ENCODE data around the gene PVR.
"Not testable (repeated sequence)": the region's sequence is repeated elsewhere in the genome, so short reads cannot be mapped to it uniquely, and the experiment has no call there.

PVR gene

DNA sequence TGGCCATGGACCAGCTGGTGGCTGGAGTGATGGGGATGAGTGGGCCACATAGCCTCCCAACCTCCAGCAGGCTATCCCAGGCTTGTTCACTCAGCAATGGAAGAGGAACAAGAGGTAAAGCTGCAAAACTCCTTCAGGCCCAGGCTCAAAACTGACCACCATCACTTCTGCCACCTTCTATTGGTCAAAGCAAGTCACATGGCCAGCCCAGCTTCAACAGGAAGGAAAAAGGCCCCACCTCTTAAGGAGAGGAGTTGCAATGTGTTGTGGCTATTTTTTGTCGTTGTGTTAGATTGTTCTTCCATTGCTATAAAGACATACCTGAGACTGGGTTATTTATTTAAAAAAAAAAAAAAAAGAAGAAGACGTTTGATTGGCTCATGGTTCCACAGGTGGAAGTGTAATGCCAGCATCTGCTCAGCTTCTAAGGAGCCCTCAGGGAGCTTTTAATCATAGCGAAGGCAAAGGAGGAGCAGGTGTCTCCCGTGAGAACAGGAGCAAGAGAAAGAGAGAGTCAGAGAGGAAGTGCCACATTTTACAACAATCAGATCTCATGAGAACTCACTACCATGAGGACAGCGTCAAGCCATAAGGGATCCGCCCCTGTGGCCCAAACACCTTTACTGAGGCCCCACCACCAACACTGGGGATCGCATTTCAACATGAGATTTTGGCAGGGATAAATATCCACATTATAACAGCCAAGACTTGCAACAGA, 24.9 kb upstream of the PVR start:
- DNase-seq: no peak

DNA sequence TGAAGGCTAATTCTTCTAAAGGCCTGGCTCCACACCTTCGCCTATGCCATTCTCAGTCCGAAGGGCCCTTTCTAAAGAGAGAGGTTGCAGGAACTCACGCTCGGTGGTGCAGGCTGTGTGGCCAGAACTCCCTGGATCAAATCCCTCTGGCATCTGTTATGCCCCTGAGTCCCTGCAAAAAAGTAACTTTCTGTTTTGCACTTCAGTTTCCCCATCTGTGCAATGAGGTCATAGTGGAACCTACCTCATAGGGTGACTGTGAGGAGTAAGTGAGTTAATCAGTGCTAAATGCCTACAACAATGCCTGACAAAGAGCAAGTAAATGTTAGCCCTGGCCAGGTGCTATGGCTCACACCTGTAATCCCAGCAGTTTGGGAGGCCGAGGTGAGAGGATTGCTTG, 23.0 kb upstream of the PVR start:
- no peak for DNase-seq

DNA sequence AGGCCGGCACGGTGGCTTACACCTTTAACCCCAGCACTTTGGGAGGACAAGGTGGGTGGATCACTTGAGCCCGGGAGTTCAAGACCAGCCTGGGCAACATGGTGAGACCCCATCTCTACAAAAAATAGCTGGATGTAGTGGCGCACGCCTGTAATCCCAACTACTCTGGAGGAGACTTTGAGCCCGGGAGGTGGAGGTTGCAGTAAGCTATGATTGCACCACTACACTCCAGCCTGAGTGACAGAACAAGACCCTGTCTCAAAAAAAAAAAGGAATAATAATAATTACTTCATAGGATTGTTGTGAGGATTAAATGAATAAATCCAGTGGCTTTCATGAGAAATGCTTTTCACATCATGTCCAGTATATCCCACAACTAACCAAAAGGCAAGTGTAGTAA, 22.3 kb upstream of the PVR start:
- DNase-seq: no peak

DNA sequence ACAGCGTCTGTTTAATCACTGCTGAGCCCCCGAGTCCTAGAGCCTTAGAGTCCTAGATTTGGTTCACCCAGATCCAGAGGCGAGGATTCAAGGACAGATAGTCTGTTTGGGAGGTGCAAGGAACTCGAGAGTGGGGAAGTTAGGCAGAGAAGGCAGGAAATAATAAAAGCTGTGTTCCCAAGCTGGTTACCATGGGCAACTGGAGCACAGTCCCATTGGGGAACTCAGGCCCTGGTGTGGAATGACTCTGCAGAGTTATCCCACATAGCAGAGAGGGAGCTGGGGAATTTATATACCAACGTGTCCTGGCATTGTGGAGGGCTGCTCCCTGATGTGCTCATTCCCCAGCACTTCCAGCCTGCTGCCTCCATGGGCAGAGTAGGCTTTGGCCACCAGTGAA, 20.6 kb upstream of the PVR start:
- DNase-seq: no peak

DNA sequence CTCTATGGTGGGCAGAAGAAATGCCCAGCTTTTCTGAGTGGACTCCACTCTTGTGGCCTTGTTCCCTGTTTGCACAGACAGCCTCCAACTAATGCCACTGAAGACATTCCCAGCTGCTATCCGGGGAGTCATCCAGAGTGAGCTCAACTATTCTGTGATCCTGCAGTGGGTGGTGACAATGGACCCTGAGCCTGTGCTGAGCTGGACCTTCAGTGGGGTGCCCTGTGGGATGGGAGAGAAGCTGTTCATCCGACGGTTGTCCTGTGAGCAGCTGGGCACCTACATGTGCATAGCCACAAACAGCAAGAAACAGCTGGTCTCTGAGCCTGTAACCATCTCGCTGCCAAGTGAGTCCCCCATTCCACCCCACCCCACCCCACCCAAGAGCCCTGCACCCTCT, 20.1 kb upstream of the PVR start:
- no peak for DNase-seq

DNA sequence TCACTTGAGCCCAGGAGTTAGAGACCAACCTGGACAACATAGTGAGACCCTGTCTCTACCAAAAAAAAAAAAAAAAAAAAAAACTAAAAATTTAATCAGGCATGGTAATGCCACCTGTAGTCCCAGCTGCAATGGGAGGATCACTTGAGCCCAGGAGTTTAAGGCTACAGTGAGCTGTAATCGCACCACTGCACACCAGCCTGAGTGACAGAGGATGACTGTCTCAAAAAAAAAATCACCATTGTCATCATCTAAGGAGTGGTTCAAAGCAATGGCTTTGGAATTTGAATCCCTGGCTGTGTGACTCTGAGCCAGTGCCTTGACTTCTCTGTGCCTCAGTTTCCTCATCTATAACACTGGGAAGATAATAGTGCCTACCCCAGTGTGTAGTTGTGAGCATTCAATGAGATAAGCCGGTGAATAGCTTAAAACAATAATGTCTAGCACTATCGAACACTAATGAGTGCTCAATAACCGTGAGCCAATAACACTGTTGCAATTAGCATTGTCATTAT, 18.8 kb upstream of the PVR start:
- DNase-seq: no peak

DNA sequence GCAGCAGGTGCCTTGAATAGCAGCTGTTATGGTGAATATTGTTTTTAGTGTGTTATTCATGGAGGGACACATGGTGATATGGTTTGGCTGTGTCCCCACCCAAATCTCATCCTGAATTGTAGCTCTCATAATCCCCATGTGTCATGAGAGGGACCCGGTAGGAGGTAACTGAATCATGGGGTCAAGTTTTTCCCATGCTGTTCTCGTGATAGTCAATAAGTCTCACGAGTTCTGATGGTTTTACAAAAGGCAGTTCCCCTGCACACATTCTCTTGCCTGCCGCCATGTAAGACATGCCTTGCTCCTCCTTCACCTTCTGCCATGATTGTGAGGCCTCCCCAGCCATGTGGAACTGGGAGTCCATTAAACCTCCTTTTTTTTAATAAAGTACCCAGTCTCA, 18.1 kb upstream of the PVR start:
- DNase-seq: not testable (repeated sequence)

DNA sequence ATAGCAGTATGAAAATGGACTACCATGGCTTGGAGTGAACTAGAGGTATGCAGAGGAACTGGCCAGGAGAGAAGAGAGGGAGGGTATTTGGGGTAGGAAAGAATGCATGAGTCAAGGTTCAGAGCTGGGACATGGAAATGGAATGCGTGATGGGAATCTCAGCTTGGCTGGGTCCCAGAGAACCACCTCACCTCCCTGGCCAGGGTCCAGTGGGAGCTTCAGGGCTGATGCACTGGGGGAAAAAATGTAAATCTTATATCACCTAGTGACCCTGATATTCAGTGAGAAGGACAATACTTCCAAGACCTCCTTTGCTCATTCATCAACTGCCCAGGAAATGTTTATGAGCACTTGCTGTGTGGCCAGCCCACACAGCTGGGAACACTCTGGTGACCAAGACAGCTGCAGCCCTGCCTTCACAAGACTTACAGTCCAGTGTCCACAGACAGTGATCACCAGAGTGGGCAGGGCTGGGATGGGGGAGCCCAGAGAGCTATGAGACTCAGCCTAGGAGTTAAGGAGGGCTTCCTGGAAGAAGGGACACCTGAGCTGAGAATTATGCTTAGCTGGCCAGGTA, 17.6 kb upstream of the PVR start:
- DNase-seq: no peak

DNA sequence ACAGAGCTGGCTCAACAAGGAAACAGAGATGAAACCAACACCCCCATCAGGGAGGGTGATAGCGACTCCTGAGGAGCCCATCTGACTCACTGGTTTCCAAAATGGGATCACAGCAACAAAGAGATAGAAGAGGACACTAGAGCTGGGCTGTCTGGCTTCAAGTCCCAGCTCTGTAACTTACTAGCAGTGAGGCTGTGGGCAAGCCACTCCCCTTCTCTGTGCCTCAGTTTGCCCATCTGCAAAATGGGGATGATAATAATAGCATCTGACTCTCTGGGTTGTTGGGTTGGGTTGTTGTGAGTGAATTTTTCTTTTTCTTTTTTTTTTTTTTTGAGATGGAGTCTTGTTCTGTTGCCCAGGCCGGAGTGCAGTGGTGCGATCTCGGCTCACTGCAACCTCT, 16.1 kb upstream of the PVR start:
- DNase-seq: no peak

DNA sequence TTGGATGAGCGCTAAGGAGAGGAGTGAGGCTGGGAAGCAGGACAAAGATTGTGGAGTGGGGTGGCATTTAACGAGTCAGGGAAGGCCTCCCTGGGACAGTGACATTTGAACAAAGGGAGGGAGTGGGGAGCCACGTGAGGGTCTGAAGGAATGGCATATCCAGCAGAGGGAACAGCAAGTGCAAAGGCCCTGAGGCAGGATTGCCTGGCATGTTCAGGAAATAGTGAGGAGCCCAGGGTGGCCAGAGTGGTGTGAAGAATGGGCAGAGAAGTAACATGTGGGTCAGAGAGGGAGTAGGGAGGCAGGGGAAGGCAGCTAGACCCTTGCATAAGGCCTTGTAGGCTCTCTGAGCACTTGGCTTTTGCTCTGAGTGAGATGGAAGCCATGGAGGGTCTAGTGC, 14.9 kb upstream of the PVR start:
- no peak for DNase-seq

DNA sequence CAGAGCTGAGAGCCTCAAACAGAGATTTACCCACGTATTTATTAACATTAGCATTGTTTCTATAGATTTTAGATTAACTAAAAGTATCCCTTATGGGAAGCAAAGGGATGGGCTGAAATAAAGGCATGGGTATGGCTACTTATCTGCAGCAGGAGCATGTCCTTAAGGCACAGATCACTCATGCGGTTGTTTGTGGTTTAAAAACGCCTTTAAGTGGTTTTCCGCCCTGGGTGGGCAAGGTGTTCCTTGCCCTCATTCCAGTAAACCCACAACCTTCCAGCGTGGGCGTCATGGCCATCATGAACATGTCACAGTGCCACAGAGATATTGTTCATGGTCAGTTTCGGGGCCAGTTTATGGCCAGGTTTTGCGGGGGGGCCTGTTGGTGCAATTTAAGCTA, 12.1 kb upstream of the PVR start:
- DNase-seq: not testable (repeated sequence)

DNA sequence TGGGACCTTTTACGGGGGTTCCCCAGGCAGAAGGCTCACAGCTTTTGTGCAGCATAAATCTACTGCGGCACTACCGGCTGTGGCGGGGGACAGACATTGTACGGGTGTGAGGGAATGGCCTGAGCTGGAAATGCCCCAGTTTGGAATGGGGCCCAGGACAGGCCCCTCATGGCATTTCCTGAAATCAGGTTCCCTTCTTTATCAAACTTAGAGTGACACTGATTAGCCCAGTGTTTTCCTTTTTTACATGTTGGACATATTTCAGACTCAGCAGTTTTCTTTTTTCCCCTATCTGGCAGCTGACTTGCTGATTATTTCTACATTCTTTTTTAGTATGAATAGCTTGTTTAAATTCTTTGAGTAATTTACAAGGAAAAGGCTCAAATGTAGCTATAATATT, 9.7 kb upstream of the PVR start:
- DNase-seq: not testable (repeated sequence)

DNA sequence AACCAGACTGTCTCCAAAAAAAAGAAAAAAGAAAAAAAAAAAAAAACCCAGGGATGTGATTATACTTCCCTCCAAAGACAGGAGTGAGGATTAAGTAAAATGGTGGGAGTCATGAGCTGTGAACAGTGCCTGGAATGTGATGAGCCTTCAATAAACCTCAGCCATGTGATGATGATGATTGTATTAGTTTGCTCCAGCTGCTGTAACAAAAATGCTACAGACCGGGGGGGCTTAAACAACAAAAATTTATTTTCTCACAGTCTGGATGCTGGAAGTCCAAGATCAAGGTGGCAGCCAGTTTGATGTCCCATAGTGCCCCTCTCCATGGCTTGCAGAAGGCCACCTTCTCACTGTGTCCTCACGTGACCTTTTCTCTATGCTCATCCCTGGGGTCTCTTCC, 8.9 kb upstream of the PVR start:
- no peak for DNase-seq

DNA sequence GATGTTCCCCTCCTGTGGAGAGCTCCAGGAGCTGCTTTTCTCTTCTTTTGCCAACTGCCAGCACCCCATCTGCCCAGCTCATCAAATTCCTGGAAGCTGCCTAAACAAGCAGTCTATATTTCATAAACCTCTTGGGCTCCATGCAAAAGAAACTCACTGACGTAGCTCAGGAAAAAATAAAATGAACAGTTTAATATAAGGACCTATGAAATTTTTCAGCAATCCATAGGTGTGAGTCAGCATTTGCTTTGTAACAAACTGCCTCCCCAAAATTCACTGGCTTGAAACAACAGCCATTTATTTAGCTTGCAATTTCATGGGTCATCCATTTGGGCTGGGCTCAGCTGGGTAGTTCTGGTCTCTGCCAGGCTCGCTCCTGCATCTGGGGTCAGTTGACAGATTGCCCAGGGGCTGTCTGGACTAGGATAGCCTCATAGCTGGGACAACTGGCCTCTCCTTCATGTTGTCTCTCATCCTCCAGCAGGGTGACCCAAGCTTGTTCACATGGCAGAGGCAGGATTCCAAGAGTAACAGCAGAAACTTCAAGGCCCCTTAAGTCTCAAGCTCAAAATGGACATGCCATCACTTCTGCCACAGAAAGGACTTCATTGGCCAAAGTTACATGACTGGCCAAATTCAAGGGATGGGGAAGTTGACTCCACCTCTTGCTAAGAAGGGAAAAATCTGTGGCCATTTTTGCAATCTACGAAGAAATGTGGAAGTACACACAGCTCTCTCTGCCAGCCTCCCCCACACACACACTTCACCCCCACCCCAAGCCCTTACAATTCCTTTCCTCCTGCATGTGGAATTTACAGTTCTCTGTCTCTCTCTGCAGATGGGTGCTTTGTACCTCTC, 7.9 kb upstream of the PVR start:
- DNase-seq: no peak

DNA sequence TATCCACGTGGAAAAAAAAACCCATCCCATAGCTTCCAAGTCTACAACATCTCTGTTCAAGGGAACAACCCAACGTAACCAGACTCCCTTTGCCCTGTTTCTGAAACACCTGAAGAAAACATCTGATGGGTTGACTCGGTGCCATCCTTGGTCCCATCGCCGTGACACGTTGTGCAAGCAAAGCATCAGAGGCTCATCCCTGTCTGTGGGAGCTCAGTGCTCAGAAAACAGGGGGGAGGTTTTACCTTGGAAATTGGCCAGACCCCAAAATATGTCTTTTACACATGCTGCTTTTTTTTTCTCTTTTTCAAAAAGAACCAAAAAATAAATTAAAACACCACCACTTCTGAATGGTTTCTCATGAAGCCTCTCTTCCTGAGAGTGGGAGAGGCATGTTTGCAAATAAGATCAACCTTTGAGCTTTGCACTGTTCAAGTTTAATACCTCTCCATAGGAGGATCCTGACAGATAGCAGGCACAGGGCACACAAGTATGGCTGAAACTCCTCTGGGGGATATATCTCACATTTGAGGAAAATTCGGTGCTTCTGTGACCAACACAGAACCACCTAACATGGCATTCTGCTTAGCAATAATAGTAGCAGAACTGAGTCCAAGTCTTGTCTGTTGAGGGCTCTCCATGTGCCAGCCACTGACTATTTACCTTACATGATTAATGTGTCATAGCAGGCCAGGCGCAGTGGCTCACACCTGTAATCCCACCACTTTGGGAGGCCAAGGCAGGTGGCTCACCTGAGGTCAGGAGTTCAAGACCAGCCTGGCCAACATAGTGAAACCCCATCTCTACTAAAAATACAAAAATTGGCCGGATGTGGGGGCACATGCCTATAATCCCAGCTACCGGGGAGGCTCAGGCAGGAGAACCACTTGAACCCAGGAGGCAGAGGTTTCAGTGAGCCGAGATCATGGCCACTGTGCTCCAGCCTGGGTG, 7.0 kb upstream of the PVR start:
- no peak for DNase-seq

DNA sequence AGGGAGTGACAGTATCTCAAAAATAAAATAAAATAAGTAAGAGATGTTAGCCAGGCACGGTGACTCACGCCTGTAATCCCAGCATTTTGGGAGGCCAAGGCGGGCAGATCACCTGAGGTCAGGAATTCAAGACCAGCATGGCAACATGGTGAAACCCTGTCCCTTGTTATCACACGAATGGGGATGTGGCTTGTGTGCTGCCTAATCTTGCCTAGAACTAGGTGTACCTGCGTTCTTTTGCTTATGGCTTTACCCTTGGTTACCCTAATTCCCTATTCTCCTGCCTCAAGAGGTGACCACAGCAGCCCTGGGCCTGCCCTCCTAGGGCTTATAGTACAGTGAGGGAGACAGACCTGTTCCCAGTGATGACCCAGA, 6.3 kb upstream of the PVR start:
- DNase-seq: no peak

DNA sequence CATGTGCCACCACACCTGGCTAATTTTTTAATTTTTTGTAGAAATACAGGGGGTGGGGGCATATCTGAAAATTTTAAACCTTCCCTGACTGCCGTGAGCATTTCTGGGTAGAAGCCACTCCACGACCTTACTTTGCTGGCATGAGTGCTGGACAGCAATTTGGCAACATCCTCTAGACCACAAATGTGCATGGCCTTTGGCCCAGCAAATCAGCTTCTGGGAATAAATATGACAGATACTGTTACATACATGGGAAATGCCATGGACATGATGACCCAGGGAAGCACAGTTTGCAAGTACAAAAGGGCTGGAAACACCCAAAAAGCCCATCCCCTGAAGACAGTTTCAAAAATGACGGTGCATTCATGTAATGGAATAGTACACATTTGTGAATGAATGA, 3.2 kb upstream of the PVR start:
- no peak for DNase-seq

DNA sequence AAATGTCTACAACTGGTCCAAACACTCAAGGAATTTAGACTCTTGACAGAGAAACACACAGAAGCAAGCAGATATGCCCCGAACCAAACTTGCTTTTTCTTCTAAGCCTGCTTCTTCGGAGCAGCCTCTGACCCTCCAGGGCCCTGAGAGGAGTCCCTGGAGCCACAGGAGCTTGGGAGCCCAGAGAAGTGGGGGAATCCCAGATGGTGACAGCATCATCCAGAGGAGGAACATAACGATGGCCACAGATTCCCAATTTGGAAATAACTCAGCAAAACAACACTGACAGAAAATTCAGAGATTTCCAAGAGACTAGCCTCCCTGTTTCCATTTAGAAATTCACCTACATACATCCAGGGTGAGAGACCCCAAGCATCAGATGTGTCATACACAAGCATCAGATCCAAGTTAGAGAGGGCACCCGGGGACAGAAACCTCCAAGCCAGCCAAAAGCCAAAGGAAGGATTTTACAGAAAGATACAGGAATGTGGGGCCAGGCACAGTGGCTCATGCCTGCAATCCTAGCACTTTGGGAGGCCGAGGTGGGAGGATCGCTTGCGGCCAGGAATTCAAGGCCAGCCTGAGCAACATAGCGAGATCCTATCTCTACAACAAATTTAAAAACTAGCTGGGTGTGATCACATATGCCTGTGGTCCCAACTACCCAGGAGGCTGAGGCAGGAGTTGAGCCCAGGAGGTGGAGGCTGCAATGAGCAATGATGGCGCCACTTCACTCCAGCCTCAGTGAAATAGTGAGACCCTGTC, 2.0 kb upstream of the PVR start:
- no peak for DNase-seq

DNA sequence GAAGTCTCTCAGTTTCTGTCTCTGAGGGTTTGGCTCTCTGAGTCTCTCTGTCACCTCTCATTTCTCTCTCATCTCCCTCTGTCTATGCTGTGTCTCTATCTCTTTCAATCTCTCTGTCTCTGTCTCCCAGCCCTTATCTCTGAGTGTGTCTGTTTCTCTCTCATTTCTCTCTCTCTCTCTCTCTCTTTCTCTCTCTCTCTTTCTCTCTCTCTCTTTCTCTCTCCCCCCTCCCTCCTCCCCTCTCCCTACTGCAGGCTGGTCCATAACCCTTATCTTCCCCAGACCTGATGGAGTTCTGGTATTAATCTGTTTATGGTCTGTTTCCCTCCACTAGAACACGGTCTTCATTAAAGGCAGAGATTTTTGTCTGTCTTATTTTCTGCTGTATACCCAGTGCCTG, 1.3 kb upstream of the PVR start:
- DNase-seq: no peak

DNA sequence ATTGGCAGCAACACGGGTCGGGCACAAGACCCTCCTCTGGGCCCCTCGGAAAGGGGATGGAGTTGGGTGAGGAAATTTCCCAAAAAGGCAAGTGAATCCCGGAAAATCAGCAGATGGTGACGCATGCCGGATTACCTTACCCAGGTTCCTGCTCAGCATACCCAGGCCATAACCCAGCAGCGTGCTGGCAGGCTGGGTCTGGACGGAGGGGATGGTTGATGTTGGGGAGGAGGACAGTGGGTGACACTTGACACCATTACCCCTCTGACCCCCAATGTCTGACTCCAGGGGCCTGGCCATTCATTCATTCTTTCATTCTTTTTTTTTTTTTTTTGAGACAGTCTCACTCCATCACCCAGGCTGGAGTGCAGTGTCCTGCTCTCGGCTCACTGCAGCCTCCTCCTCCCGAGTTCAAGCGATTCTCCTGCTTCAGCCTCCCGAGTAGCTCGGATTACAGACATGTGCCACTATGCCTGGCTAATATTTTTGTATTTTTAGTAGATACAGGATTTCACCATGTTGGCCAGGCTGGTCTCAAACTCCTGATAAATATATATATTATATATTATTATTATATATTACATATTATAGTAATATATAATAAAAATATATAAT, 799 bp downstream of the PVR start:
- peak; percentile 19 for DNase-seq

DNA sequence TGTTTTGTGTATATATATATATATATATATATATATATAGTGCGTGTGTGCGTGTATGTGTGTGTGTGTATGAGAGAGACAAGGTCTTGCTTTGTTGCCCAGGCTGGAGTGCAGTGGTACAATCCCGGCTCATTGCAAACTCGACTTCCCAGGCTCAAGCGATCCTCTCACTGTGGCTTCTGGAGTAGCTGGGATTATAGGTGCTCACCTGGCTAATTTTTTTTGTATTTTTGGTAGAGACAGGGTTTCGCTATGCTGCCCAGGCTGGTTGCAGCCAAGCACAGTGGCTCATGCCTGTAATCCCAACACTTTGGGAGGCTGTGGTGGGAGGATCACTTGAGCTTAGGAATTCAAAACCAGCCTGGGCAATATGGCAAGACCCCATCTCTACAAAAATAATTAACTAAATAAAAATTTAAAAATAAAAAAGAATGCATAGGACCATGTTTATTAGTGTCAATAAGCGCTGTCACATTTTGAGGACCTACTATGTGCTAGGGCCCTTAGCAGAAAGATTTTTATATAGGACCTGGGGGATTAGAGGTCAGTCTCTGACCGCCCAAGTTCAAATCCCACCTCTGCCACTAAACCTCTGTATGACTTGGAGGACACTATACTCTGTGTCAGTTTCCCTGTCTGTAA, 1.8 kb downstream of the PVR start:
- no peak for DNase-seq
